Heart left ventricle (tissue), 13 donors: ENCODE data around the gene ARRB1.

Experiments
- POLR2A ChIP-seq, 2 donors: fragments of 450-650 bp; IDR thresholded peaks; one replicate each; pipeline ENCODE4 v1.6.1; 2017; ENCODE audit warnings: antibody characterized with exemption in 2 of 2, mild to moderate bottlenecking in 2 of 2, moderate library complexity in 2 of 2
- TF ChIP-seq, protein P1 (sequence below), 12 donors: fragments of 200-600 bp; sonication (generic) in 4 of 12; IDR thresholded peaks; one replicate each; pipeline versions ENCODE4 v1.5.0 to v1.8.0; 2018 to 2022; ENCODE audit warnings: antibody characterized with exemption in 12 of 12, mild to moderate bottlenecking in 5 of 12
- donor health status: ischemic (EF 13 %, LVEDD 7.1; RV severe dilation, severe dysfunction).
- donor health status: DM: no; HTN: yes; CAD: no.
- donor health status: DM: no; HTN: no; CAD: no.
- donor health status: ischemic (EF 25% LVEDD 6.9; RV normal size, moderate dysfunction).
- donor health status: ischemic (EF 25% LVEDD 5.7; RV mildly dilated, moderate dysfunction).
- donor health status: ischemic (EF 35%, LVEDD 5.7; RV mildly dilated, moderate dysfunction).
- donor health status: nonischemic (EF 11% LVEDD 7.7; RV severe dilation, severe dysfunction).
- donor health status: DM: yes; HTN: yes; CAD: no.
- donor health status: PGD.
- donor health status: ischemic (EF 29% LVEDD 5.4; RV normal size, mild dysfunction).
- donor health status: nonischemic (EF 23%, LVEDD 6.1; RV moderate dilation, normal function).

DNA sequence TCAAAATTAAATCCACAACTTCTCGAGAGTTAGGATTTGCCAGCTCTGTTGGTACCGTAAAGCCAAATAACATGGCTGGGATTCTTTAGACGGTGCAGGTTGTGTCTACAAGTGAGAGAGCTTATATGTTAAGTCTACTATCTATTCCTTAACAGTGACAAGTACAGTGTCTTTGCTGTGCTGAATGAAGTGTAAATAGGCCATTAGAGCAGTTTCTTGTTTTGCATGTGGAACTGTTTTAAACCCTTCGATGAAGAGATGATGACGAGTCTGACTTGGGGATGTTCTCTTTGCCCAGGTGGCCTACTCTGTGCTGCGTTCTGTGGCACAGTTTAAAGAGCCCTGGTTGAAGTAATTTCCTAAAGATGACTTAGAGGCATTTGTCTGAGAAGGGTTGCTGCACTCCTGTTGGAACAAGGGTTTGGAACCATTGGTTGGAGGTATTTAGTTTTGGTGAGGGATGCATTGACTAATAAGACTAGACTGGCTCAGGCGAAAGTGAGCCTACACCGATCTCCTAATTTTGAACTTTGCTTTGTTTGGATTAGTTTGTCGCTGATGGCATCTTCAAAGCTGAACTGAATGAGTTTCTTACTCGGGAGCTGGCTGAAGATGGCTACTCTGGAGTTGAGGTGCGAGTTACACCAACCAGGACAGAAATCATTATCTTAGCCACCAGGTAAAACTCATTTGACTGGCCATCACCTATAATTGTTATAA, 48.8 kb upstream of the ARRB1 start:
- TF ChIP-seq POLR2A (IDR thresholded peaks at IDR 0.05) = no peak
- TF ChIP-seq, protein P1, sequence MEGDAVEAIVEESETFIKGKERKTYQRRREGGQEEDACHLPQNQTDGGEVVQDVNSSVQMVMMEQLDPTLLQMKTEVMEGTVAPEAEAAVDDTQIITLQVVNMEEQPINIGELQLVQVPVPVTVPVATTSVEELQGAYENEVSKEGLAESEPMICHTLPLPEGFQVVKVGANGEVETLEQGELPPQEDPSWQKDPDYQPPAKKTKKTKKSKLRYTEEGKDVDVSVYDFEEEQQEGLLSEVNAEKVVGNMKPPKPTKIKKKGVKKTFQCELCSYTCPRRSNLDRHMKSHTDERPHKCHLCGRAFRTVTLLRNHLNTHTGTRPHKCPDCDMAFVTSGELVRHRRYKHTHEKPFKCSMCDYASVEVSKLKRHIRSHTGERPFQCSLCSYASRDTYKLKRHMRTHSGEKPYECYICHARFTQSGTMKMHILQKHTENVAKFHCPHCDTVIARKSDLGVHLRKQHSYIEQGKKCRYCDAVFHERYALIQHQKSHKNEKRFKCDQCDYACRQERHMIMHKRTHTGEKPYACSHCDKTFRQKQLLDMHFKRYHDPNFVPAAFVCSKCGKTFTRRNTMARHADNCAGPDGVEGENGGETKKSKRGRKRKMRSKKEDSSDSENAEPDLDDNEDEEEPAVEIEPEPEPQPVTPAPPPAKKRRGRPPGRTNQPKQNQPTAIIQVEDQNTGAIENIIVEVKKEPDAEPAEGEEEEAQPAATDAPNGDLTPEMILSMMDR (IDR thresholded peaks at IDR 0.05) = no peak
